H9 (cell line): ENCODE results near the gene MYCN. TPM values are rescaled to one million over a fixed set of nuclear protein-coding genes. Genes with fewer than 3 reads are reported as not detected.

ENCODE experiments used
- DNase-seq: peaks from one replicate; pipeline ENCODE4 v3.0.0-alpha.2; 2017
- H2AFZ ChIP-seq: one replicate; pipeline ENCODE4 v1.6.1; 2013; ENCODE audit warnings: mild to moderate bottlenecking, low read length, control low read depth, moderate library complexity
- H2AK5ac ChIP-seq: 2 replicates; pipeline ENCODE4 v1.6.1; 2013; ENCODE audit warnings: low read length, control low read depth, mixed read lengths; ENCODE audit not compliant: insufficient read length
- H2BK120ac ChIP-seq: one replicate; pipeline ENCODE4 v1.6.1; 2013; ENCODE audit warnings: low read depth, mild to moderate bottlenecking, low read length, control low read depth, inconsistent platforms; ENCODE audit not compliant: poor library complexity, severe bottlenecking
- H2BK12ac ChIP-seq: 2 replicates; pipeline ENCODE4 v1.6.1; 2013; ENCODE audit warnings: low read length, control low read depth, mixed read lengths, low read depth; ENCODE audit not compliant: insufficient read length
- H2BK15ac ChIP-seq: 2 replicates; pipeline ENCODE4 v1.6.1; 2013; ENCODE audit warnings: low read depth, low read length, control low read depth
- H2BK20ac ChIP-seq: one replicate; pipeline ENCODE4 v1.6.1; 2013; ENCODE audit warnings: low read depth, mild to moderate bottlenecking, low read length, control low read depth, inconsistent platforms; ENCODE audit not compliant: poor library complexity, severe bottlenecking
- H2BK5ac ChIP-seq: 2 replicates; pipeline ENCODE4 v1.6.1; 2013; ENCODE audit warnings: low read length, control low read depth, mixed read lengths; ENCODE audit not compliant: insufficient read length
- H3K14ac ChIP-seq: 2 replicates; pipeline ENCODE4 v1.6.1; 2013; ENCODE audit warnings: low read length, control low read depth; ENCODE audit not compliant: insufficient read depth
- H3K18ac ChIP-seq: 2 replicates; pipeline ENCODE4 v1.6.1; 2013; ENCODE audit warnings: low read depth, mild to moderate bottlenecking, mixed read lengths, low read length, control low read depth; ENCODE audit not compliant: insufficient read length
- H3K23ac ChIP-seq: 2 replicates; pipeline ENCODE4 v1.6.1; 2013; ENCODE audit warnings: low read length, control low read depth, mixed read lengths, low read depth; ENCODE audit not compliant: insufficient read length
- H3K23me2 ChIP-seq: 2 replicates; pipeline ENCODE4 v1.6.1; 2013; ENCODE audit warnings: low read depth, mild to moderate bottlenecking, mixed read lengths, low read length, control low read depth; ENCODE audit not compliant: insufficient read length, poor library complexity, severe bottlenecking
- H3K27ac ChIP-seq: 2 replicates; pipeline ENCODE4 v1.5.1; 2013; ENCODE audit warnings: low read length, control low read depth, mixed read lengths, low read depth; ENCODE audit not compliant: insufficient read length
- H3K27me3 ChIP-seq: 2 replicates; pipeline ENCODE4 v1.6.1; 2013; ENCODE audit warnings: low read length, control low read depth, inconsistent platforms; ENCODE audit not compliant: insufficient read depth
- H3K4ac ChIP-seq: 2 replicates; pipeline ENCODE4 v1.6.1; 2013; ENCODE audit warnings: low read depth, mild to moderate bottlenecking, control low read depth, inconsistent platforms, low read length, moderate library complexity
- H3K4me1 ChIP-seq: 2 replicates; pipeline ENCODE4 v1.6.1; 2013; ENCODE audit warnings: low read length, control low read depth, inconsistent platforms; ENCODE audit not compliant: insufficient read depth
- H3K4me2 ChIP-seq: 2 replicates; pipeline ENCODE4 v1.6.1; 2013; ENCODE audit warnings: low read length, control low read depth, mixed read lengths; ENCODE audit not compliant: insufficient read length, insufficient read depth
- H3K56ac ChIP-seq: 2 replicates; pipeline ENCODE4 v1.6.1; 2013; ENCODE audit warnings: low read depth, mild to moderate bottlenecking, mixed read lengths, low read length, control low read depth; ENCODE audit not compliant: insufficient read length
- H3K79me1 ChIP-seq: 2 replicates; pipeline ENCODE4 v1.6.1; 2013; ENCODE audit warnings: low read depth, mild to moderate bottlenecking, moderate library complexity, low read length, control low read depth, inconsistent platforms; ENCODE audit not compliant: insufficient read depth, poor library complexity, severe bottlenecking
- H3K79me2 ChIP-seq: 2 replicates; pipeline ENCODE4 v1.6.1; 2013; ENCODE audit warnings: low read length, control low read depth, inconsistent platforms; ENCODE audit not compliant: insufficient read depth
- H3K9ac ChIP-seq: 2 replicates; pipeline ENCODE4 v1.6.1; 2013; ENCODE audit warnings: low read length, control low read depth, mixed read lengths; ENCODE audit not compliant: insufficient read length; ENCODE audit errors: extremely low read depth
- H3K9me3 ChIP-seq: one replicate; pipeline ENCODE4 v1.6.1; 2013; ENCODE audit warnings: low read depth, low read length, inconsistent platforms; ENCODE audit not compliant: control insufficient read depth
- H3T11ph ChIP-seq: one replicate; pipeline ENCODE4 v1.6.1; 2013; ENCODE audit warnings: mild to moderate bottlenecking, low read length, control low read depth, inconsistent platforms
- H4K20me1 ChIP-seq: one replicate; pipeline ENCODE4 v1.6.1; 2013; ENCODE audit not compliant: control insufficient read depth, insufficient read length, insufficient read depth
- H4K5ac ChIP-seq: 2 replicates; pipeline ENCODE4 v1.6.1; 2013; ENCODE audit warnings: low read depth, mild to moderate bottlenecking, mixed read lengths, low read length, control low read depth; ENCODE audit not compliant: insufficient read length
- H4K8ac ChIP-seq: replicated peaks from 2 replicates; pipeline ENCODE4 v1.6.1; 2013; ENCODE audit warnings: low read length, control low read depth, mixed read lengths, low read depth; ENCODE audit not compliant: insufficient read length
- H4K91ac ChIP-seq: 2 replicates; pipeline ENCODE4 v1.6.1; 2013; ENCODE audit warnings: low read depth, mild to moderate bottlenecking, moderate library complexity, mixed read lengths, low read length, control low read depth; ENCODE audit not compliant: insufficient read length
- H3K27ac Mint-ChIP-seq, 3 experiments: 2 replicates in 2 of 3; 3 replicates in 1 of 3; pipeline ENCODE4 v1.8.0; 2020 to 2021; ENCODE audit warnings: mixed read lengths in 3 of 3, mild to moderate bottlenecking in 1 of 3, moderate library complexity in 1 of 3
- H3K27me3 Mint-ChIP-seq: 2 replicates; pipeline ENCODE4 v1.8.0; 2021; ENCODE audit warnings: low read depth, mild to moderate bottlenecking, moderate library complexity, mixed read lengths
- H3K36me3 Mint-ChIP-seq, 3 experiments: 2 replicates in 2 of 3; 3 replicates in 1 of 3; pipeline ENCODE4 v1.8.0; 2020 to 2021; ENCODE audit warnings: low read depth in 3 of 3, mixed read lengths in 3 of 3; ENCODE audit not compliant: insufficient read depth in 1 of 3
- H3K4me1 Mint-ChIP-seq, 2 experiments: 2 replicates each; pipeline ENCODE4 v1.8.0; 2020; ENCODE audit warnings: mixed read lengths in 2 of 2
- H3K4me3 Mint-ChIP-seq, 2 experiments: 2 replicates in 1 of 2; 3 replicates in 1 of 2; pipeline ENCODE4 v1.8.0; 2020 to 2021; ENCODE audit warnings: mild to moderate bottlenecking in 2 of 2, mixed read lengths in 2 of 2, moderate library complexity in 1 of 2
- H3K9me3 Mint-ChIP-seq, 2 experiments: 2 replicates in 1 of 2; 3 replicates in 1 of 2; pipeline ENCODE4 v1.8.0; 2020; ENCODE audit warnings: mild to moderate bottlenecking in 2 of 2, mixed read lengths in 2 of 2, moderate library complexity in 1 of 2
- CTCF ChIP-seq: fragments of 200-600 bp; sonication (generic); conservative IDR thresholded peaks from 3 replicates; pipeline ENCODE4 v1.8.0; 2021; ENCODE audit warnings: antibody characterized with exemption, mild to moderate bottlenecking
- WGBS: extraction: QIAGEN DNeasy Blood & Tissue Kit; methylation state at CpG from one replicate; pipeline ENCODE4 v1.1.7; 2013; ENCODE audit warnings: missing lambda C conversion rate, low lambda C conversion rate, mixed read lengths; ENCODE audit not compliant: insufficient read length; ENCODE audit errors: extremely low coverage; 5-methylcytosine and 5-hydroxymethylcytosine counted together
- total RNA-seq: library from RNA; stranded (reverse); gene quantifications from 2 replicates; pipeline ENCODE4 v1.2.1, GENCODE V29; 2021

The MYCN gene
- total RNA-seq, 1 experiment from 2014 or later, result 100.0 TPM

GRCh38 chr2:15982285-15983044 is 42.1 kb downstream of the MYCN start:
- Mint-ChIP-seq H3K4me1 (peaks cover 45 to 47% of the 10 kb centered on the region in 2 experiments), H3K27ac (peak overlapping the region in 2 of 3 experiments; percentile 4 to 89; a peak in 2 of 7 replicates), H3K4me3 (no peak overlapping the region), H3K36me3 (peaks cover 0 to 4% (median 0%) of the 10 kb centered on the region in 3 experiments; a peak in 2 of 7 replicates), H3K27me3 (peaks cover 3% of the 10 kb centered on the region), H3K9me3 (peaks cover 0 to 3% of the 10 kb centered on the region in 2 experiments; a peak in 1 of 5 replicates)
- Histone ChIP-seq H2AFZ (no peak overlapping the region), H2BK15ac (no peak overlapping the region), H3T11ph (no peak overlapping the region), H4K8ac (no peak overlapping the region), H3K14ac (no peak overlapping the region), H3K4ac (no peak overlapping the region), H3K4me1 (peaks cover 10% of the 10 kb centered on the region; the same call in 1 of the 2 replicates), H3K9ac (no peak overlapping the region), H2BK120ac (no peak overlapping the region), H3K23me2 (no peaks in the 10 kb centered on the region), H3K18ac (no peak overlapping the region), H3K56ac (no peak overlapping the region), H4K20me1 (peaks cover 3% of the 10 kb centered on the region), H2AK5ac (no peak overlapping the region), H4K5ac (no peak overlapping the region), H2BK12ac (no peak overlapping the region), H4K91ac (no peak overlapping the region), H3K9me3 (no peaks in the 10 kb centered on the region), H3K27me3 (no peaks in the 10 kb centered on the region), H3K4me2 (no peak overlapping the region), H2BK5ac (no peak overlapping the region), H3K79me2 (no peaks in the 10 kb centered on the region), H3K79me1 (no peaks in the 10 kb centered on the region), H3K27ac (no peak overlapping the region), H2BK20ac (no peak overlapping the region), H3K23ac (no peak overlapping the region)
- no peak for DNase-seq
- no CpG with 5 or more reads among the region's 10 CpGs for WGBS
- no peak for TF ChIP-seq CTCF
